HepG2 (cell line): Measurements from ENCODE around the gene THOC2. TPM values are rescaled to one million over a fixed set of nuclear protein-coding genes. Genes with fewer than 3 reads are reported as not detected.

Experiments used
- ATAC-seq: fragments of 200-7000 bp; cut with Tn5 transposase; 3 replicates; pipeline ENCODE4 v1.9.1; 2020; ENCODE audit warnings: mild to moderate bottlenecking, moderate library complexity
- BruUV-seq: library from RNA; stranded (reverse); fragments of 400-500 nt; replicated peaks from 2 replicates; lab custom pipeline; 2021; lab: Mats Ljungman, UMichigan
- CTCF ChIA-PET: fragments of 300-600 bp; formaldehyde crosslinking; extraction: SDS; loops from one replicate; lab custom pipeline; 2021; ENCODE audit warnings: low total read pairs, inconsistent platforms, low intra/inter-chr PET ratio; lab: Yijun Ruan, JAX
- POLR2A ChIA-PET: fragments of 350-600 bp; sonication (Branson Sonifier 250); formaldehyde crosslinking; loops from one replicate; lab custom pipeline; 2020; ENCODE audit warnings: antibody characterized with exemption, inconsistent platforms; lab: Yijun Ruan, JAX
- DNase-seq: peaks from one replicate; pipeline ENCODE4 v3.0.0-alpha.2; 2015; ENCODE audit warnings: low spot score
- FAIRE-seq: peaks from 3 replicates; lab custom pipeline; 2011; peaks lifted over from hg19 to GRCh38; lab: Jason Lieb, UNC
- H2AFZ ChIP-seq: one replicate; pipeline ENCODE4 v1.6.1; 2011; ENCODE audit warnings: low read length, inconsistent platforms
- H3K27ac ChIP-seq: fragments of 300-600 bp; 3 replicates; pipeline ENCODE4 v1.8.0; 2011; ENCODE audit warnings: mixed run types, mild to moderate bottlenecking, mixed read lengths, low read length, inconsistent platforms; ENCODE audit not compliant: insufficient read depth; ENCODE audit errors: extremely low read length
- H3K27me3 ChIP-seq, 2 experiments: fragments of 200-600 bp in 1 of 2; 2 replicates in 1 of 2; 3 replicates in 1 of 2; pipeline versions ENCODE4 v1.6.0 to v1.8.0; 2011; ENCODE audit warnings: low read length in 2 of 2, mild to moderate bottlenecking in 2 of 2, moderate library complexity in 2 of 2, inconsistent platforms in 1 of 2; ENCODE audit not compliant: insufficient read depth in 2 of 2, control insufficient read depth in 1 of 2
- H3K36me3 ChIP-seq, 2 experiments: fragments of 200-600 bp in 1 of 2; replicated peaks in 1 of 2; 2 replicates in 1 of 2; 3 replicates in 1 of 2; pipeline versions ENCODE4 v1.5.1 to v1.8.0; 2011; ENCODE audit warnings: low read length in 2 of 2, inconsistent platforms in 1 of 2; ENCODE audit not compliant: insufficient read depth in 2 of 2, control insufficient read depth in 1 of 2
- H3K4me1 ChIP-seq: 2 replicates; pipeline ENCODE4 v1.5.1; 2012; ENCODE audit warnings: low read length, inconsistent platforms; ENCODE audit not compliant: insufficient read depth
- H3K4me2 ChIP-seq: 2 replicates; pipeline ENCODE4 v1.6.0; 2011; ENCODE audit warnings: low read depth, low read length, inconsistent platforms
- H3K4me3 ChIP-seq, 3 experiments: fragments of 200-600 bp in 1 of 3; sonication (generic), shearing (Covaris generic) in 1 of 3; replicated peaks in 1 of 3; 2 replicates each; pipeline ENCODE4 v1.5.1; 2011 to 2016; ENCODE audit warnings: low read length in 3 of 3, inconsistent platforms in 2 of 3, low read depth in 2 of 3, mild to moderate bottlenecking in 2 of 3, control low read depth in 1 of 3, mixed read lengths in 1 of 3; ENCODE audit not compliant: insufficient read depth in 1 of 3
- H3K79me2 ChIP-seq: one replicate; pipeline ENCODE4 v1.6.1; 2011; ENCODE audit warnings: low read length, inconsistent platforms; ENCODE audit not compliant: insufficient read depth
- H3K9ac ChIP-seq: 2 replicates; pipeline ENCODE4 v1.6.0; 2011; ENCODE audit warnings: mild to moderate bottlenecking, low read depth, low read length, inconsistent platforms; ENCODE audit not compliant: insufficient read depth
- H3K9me3 ChIP-seq: 2 replicates; pipeline ENCODE4 v1.5.1; 2012; ENCODE audit warnings: mild to moderate bottlenecking, low read length
- H4K20me1 ChIP-seq: 2 replicates; pipeline ENCODE4 v1.6.0; 2011; ENCODE audit warnings: inconsistent platforms, mild to moderate bottlenecking, low read length, moderate library complexity; ENCODE audit not compliant: insufficient read depth
- GPN1 ChIP-seq: sonication (generic); formaldehyde crosslinking; IDR thresholded peaks from 2 replicates; pipeline ENCODE4 v1.5.1; 2020; ENCODE audit warnings: missing genetic modification reagents, borderline replicate concordance
- HHEX ChIP-seq: IDR thresholded peaks from 2 replicates; pipeline ENCODE4 v1.6.1; 2016; ENCODE audit warnings: control low read depth
- PITX1 ChIP-seq: sonication (generic); formaldehyde crosslinking; IDR thresholded peaks from 2 replicates; pipeline ENCODE4 v1.5.1; 2020; ENCODE audit warnings: mild to moderate bottlenecking, missing genetic modification reagents
- PRDM15 ChIP-seq: sonication (generic); formaldehyde crosslinking; IDR thresholded peaks from 2 replicates; pipeline ENCODE4 v1.4.0; 2020; ENCODE audit warnings: missing genetic modification reagents
- TGIF2 ChIP-seq: IDR thresholded peaks from 2 replicates; pipeline ENCODE4 v1.6.1; 2016; ENCODE audit warnings: control low read depth, missing compliant biosample characterization
- ZNF550 ChIP-seq: sonication (generic); formaldehyde crosslinking; IDR thresholded peaks from 2 replicates; pipeline ENCODE4 v1.4.0; 2020; ENCODE audit warnings: mild to moderate bottlenecking, missing genetic modification reagents, borderline replicate concordance
- ZNF780A ChIP-seq: sonication (generic); formaldehyde crosslinking; IDR thresholded peaks from 2 replicates; pipeline ENCODE4 v1.8.0; 2022; ENCODE audit warnings: mild to moderate bottlenecking, missing genetic modification reagents, moderate library complexity
- WGBS: methylation state at CpG from one replicate; pipeline ENCODE4 v1.1.6; 2017; ENCODE audit warnings: low lambda C conversion rate; 5-methylcytosine and 5-hydroxymethylcytosine counted together
- in situ Hi-C: cut with HindIII; loops from 2 replicates; pipeline ENCODE4 v1.10.0; 2017; ENCODE audit warnings: low pct_unique_long_range_greater_than_20kb; ENCODE audit not compliant: extremely low pct_ligation_motif_present
- intact Hi-C: fragments of 100-400 bp; cut with micrococcal nuclease; formaldehyde crosslinking; loops from one replicate; pipeline ENCODE4 v1.10.0; 2022; ENCODE audit not compliant: unreplicated experiment
- polyA plus RNA-seq, 8 experiments: library from polyadenylated mRNA; depleted of rRNA in 3 of 8; stranded (reverse) in 7 of 8; unstranded in 1 of 8; fragments of >200 nt; fragmentation: Illumina TruSeq in 4 of 8; extraction: Trizol in 4 of 8; gene quantifications; 2 replicates each; pipeline versions ENCODE4 v1.2.1 to v1.2.3, GENCODE V29; 2011 to 2016; ENCODE audit warnings: low read depth in 4 of 8, missing spikeins in 1 of 8, mixed read lengths in 1 of 8; ENCODE audit not compliant: insufficient read depth in 1 of 8
- total RNA-seq, 5 experiments: library from RNA; depleted of rRNA; stranded (reverse); fragments of >200 nt; fragmentation: Illumina TruSeq; extraction: Trizol; gene quantifications; 2 replicates each; pipeline ENCODE4 v1.2.3, GENCODE V29; 2016; ENCODE audit warnings: low read depth in 1 of 5

Gene THOC2
- total and polyA plus RNA-seq, 2 of the 13 experiments (the other 11 are each of a cell fraction or from before 2014, with no cell fraction given) = 87.1 to 101 TPM

DNA sequence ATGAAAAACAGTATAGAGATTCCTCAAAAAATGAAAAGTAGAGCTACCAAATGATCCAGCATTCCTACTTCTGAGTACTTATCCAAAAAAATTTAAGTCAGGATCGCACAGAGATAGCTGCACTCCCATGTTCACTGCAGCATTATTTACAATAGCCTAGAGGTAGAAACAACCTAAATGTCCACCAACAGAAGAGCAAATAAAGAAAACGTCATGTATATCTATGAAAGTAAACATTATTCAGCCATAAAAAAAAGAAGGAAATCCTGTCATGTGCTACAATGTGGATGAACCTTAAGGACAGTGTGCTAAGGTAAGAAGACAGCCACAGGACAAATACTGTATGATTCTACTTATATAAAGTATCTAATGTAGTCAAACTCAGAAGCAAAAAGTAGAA lies 12.4 kb downstream of the THOC2 start:
- H3K4me2 ChIP-seq = no peak overlapping the region
- ChIA-PET CTCF (no interaction called here), POLR2A (no interaction called here)
- no peaks in the 10 kb centered on the region for H3K9me3 ChIP-seq
- no peak for FAIRE-seq
- H3K4me1 ChIP-seq = peaks cover 13% of the 10 kb centered on the region
- DNase-seq = no peak
- WGBS = 50% methylated on average over 2 of the region's 2 CpGs
- no peak overlapping the region for H2AFZ ChIP-seq
- H3K27ac ChIP-seq = no peak overlapping the region
- no peak overlapping the region for H3K4me3 ChIP-seq
- no peak for ATAC-seq
- BruUV-seq = no TSS peak
- TF ChIP-seq HHEX (CRISPR knock-in tag) = no peak
- TF ChIP-seq PITX1 (CRISPR knock-in tag) = no peak
- TF ChIP-seq ZNF780A = no peak
- no peak for TF ChIP-seq GPN1
- no peaks in the 10 kb centered on the region; a peak in 1 of 5 replicates for H3K36me3 ChIP-seq
- peaks cover 88% of the 10 kb centered on the region for H3K79me2 ChIP-seq
- H3K9ac ChIP-seq = no peak overlapping the region
- no peaks in the 10 kb centered on the region for H3K27me3 ChIP-seq
- H4K20me1 ChIP-seq = peaks cover 9% of the 10 kb centered on the region; the same call in 1 of the 2 replicates
- in situ Hi-C loops (no loop called here), intact Hi-C loops (no loop called here)

DNA sequence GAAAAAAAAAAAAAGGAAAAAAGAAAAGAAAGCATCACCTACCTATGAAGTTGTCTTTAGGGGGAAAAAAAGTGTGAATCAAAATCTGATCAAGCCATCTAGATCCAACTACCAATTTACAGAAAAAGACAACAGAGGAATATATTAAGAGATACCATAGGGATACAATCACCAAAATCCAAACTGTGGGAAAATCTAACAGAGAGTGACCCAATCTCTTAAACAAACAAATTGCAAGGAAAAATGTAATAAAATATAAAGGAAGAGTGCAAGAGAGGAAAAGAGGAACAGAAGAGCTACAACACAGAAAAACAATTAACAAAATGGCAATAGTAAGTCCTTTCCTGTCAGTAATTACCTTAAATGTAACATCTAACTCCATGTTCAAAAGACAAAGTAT lies 19.0 kb downstream of the THOC2 start:
- no peak overlapping the region for H3K4me3 ChIP-seq
- H3K36me3 ChIP-seq = peaks cover 0 to 6% of the 10 kb centered on the region in 2 experiments; a peak in 2 of 5 replicates
- peaks cover 7% of the 10 kb centered on the region for H3K4me1 ChIP-seq
- no TSS peak for BruUV-seq
- no peaks in the 10 kb centered on the region for H3K9me3 ChIP-seq
- H2AFZ ChIP-seq = no peak overlapping the region
- POLR2A ChIA-PET = no interaction called here
- ATAC-seq = no peak
- no peak overlapping the region for H3K9ac ChIP-seq
- intact Hi-C loops (no loop called here), in situ Hi-C loops (no loop called here)
- no peak for DNase-seq
- CTCF ChIA-PET = no interaction called here
- H3K4me2 ChIP-seq = no peak overlapping the region
- peaks cover 73% of the 10 kb centered on the region for H3K79me2 ChIP-seq
- H3K27me3 ChIP-seq = no peaks in the 10 kb centered on the region
- 0 out of 2 replicates have a peak, but pooled peaks cover 14% of the 10 kb centered on the region for H4K20me1 ChIP-seq
- TF ChIP-seq TGIF2 (CRISPR knock-in tag) = no peak
- TF ChIP-seq ZNF550 (CRISPR knock-in tag) = no peak
- no peak for TF ChIP-seq PRDM15 (CRISPR knock-in tag)
- TF ChIP-seq, all 625 proteins: peak for 0
- FAIRE-seq = peak; percentile 44
- no peak overlapping the region for H3K27ac ChIP-seq
